Kidney epithelial cell (primary cell): ENCODE measurements around the gene CD28. TPM values are rescaled to one million over a fixed set of nuclear protein-coding genes. Genes with fewer than 3 reads are reported as not detected.

ENCODE experiments used
- DNase-seq: peaks from one replicate; pipeline ENCODE4 v3.0.0-alpha.2; 2010; ENCODE audit warnings: low read depth
- H3K27me3 ChIP-seq: 2 replicates; pipeline ENCODE4 v1.6.0; 2011; ENCODE audit warnings: low read length; ENCODE audit not compliant: control insufficient read depth, insufficient read depth
- H3K36me3 ChIP-seq: 2 replicates; pipeline ENCODE4 v1.5.1; 2011; ENCODE audit warnings: low read length; ENCODE audit not compliant: control insufficient read depth, insufficient read depth
- H3K4me3 ChIP-seq: 2 replicates; pipeline ENCODE4 v1.5.1; 2011; ENCODE audit warnings: low read depth, mild to moderate bottlenecking, control low read depth, low read length
- total RNA-seq: library from RNA; depleted of rRNA; stranded (reverse); fragments of >200 nt; gene quantifications from 2 replicates; pipeline ENCODE4 v1.2.3, GENCODE V29; 2015
- TF ChIP-seq, protein P1 (sequence below): IDR thresholded peaks from 2 replicates; pipeline ENCODE4 v1.5.1; 2011; ENCODE audit warnings: mild to moderate bottlenecking, moderate library complexity, low read length, control low read depth, inconsistent platforms; ENCODE audit not compliant: insufficient read depth, poor library complexity, severe bottlenecking

Gene CD28
- not detected in 2 replicates for total RNA-seq

DNA sequence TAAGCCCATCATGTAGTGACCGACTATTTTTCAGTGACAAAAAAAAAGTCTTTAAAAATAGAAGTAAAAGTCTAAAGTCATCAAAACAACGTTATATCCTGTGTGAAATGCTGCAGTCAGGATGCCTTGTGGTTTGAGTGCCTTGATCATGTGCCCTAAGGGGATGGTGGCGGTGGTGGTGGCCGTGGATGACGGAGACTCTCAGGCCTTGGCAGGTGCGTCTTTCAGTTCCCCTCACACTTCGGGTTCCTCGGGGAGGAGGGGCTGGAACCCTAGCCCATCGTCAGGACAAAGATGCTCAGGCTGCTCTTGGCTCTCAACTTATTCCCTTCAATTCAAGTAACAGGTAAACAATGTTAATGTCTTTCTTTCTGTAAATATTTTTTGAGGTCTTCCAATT lies at the start of gene CD28:
CD28 (plus strand) TSS at position 237 of the 400 bp plus-strand sequence; CDS start at position 295, 58 bp downstream.
- TF ChIP-seq, protein P1, sequence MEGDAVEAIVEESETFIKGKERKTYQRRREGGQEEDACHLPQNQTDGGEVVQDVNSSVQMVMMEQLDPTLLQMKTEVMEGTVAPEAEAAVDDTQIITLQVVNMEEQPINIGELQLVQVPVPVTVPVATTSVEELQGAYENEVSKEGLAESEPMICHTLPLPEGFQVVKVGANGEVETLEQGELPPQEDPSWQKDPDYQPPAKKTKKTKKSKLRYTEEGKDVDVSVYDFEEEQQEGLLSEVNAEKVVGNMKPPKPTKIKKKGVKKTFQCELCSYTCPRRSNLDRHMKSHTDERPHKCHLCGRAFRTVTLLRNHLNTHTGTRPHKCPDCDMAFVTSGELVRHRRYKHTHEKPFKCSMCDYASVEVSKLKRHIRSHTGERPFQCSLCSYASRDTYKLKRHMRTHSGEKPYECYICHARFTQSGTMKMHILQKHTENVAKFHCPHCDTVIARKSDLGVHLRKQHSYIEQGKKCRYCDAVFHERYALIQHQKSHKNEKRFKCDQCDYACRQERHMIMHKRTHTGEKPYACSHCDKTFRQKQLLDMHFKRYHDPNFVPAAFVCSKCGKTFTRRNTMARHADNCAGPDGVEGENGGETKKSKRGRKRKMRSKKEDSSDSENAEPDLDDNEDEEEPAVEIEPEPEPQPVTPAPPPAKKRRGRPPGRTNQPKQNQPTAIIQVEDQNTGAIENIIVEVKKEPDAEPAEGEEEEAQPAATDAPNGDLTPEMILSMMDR, result no peak
- no peak within 1 kb of the TSS for H3K4me3 ChIP-seq

DNA sequence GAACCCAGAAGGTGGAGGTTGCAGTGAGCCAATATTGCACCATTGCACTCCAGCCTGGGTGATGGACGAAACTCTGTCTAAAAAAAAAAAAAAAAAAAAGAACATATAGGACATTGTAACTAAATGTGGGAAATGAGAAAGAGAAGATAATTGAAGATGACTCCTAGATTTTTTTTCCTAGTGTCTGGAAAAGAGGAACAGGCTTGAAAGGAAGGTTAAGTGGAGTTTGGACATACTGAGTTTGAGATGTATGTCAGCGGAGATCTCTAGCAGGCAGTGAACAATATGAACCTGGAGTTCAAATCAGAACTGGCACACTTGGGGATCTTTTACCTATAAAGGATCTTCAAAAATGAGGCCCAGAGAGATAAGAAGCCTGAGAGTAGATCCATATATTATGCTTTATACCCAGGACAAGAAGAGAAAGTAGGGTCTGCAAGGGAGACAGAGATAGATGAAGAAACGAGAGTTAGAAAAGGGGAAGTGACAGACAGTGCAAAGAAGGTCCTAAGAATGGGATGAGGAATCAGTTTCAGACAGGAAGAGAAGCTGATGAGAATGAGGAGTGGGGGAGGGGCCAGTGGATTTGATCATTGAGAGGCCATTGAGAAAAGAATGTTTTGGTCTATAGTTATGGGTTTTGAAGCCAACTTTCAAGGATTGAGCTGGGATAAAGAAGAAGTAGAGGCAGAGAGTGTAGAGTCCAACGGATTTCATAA lies 46.9 kb upstream of the CD28 start:
- TF ChIP-seq, protein P1, result no peak
- Histone ChIP-seq H3K27me3 (no peaks in the 10 kb centered on the region), H3K4me3 (no peak overlapping the region), H3K36me3 (no peaks in the 10 kb centered on the region)
- DNase-seq, result no peak

More for the DNA sequence above, at the start of gene CD28:
- DNase-seq, result no peak
- Histone ChIP-seq H3K36me3 (no peaks in the 10 kb centered on the region), H3K27me3 (no peaks in the 10 kb centered on the region)

- Histone ChIP-seq H3K4me3 (no peak overlapping the region), H3K27me3 (no peaks in the 10 kb centered on the region), H3K36me3 (no peaks in the 10 kb centered on the region)
- DNase-seq, result no peak
- TF ChIP-seq, protein P1, result no peak
These were observed 46.0 kb upstream of the CD28 start for GRCh38 chr2:203660465-203660864.

DNA sequence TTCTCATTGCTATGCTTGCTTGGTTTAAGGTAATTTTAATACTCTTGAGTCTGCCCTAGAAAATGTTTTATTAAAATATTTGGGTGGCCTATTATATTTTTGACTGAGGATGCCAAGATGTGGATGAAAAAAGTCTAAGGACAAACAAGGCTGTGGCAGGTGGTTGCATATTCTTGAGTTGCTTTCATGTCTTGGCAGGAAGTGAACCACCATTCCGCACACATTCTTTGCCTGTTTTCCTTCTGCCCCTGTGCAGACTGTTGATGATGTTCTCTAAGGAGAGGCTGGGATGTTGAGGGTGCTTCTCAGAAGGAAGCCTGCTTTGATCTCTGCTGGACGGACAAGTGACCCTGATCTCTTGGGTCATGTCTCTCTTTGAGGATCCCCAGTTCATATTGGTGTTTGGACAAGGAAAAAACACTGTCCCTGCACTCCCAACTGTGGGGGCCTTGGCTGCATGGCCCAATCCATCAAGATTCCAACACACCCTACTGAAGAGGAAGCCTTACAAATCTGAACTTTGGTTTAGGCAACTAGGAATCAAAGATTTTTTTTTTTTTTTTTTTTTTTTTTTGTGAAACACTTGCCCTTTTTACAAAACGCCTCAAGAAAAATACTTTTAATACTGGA lies 45.0 kb upstream of the CD28 start:
- H3K27me3 ChIP-seq, result no peaks in the 10 kb centered on the region
- TF ChIP-seq, protein P1, result no peak

GRCh38 chr2:203662487-203662886 lies 44.0 kb upstream of the CD28 start:
- Histone ChIP-seq H3K36me3 (no peaks in the 10 kb centered on the region), H3K4me3 (no peak overlapping the region), H3K27me3 (no peaks in the 10 kb centered on the region)
- TF ChIP-seq, protein P1, result no peak
- DNase-seq, result no peak

More for the DNA sequence above, 45.0 kb upstream of the CD28 start:
- DNase-seq, result no peak
- no peaks in the 10 kb centered on the region for H3K36me3 ChIP-seq
- H3K4me3 ChIP-seq, result no peak overlapping the region
